Stimulated activated CD4-positive, alpha-beta T cell treated with anti-CD3 and anti-CD28 coated beads, Interleukin-2, amount 100 ng/mL, for 4 hours (primary cell): ENCODE measurements around the gene ADAMTS13.

Experiments used
- DNase-seq: peaks from one replicate; pipeline ENCODE4 v3.0.0-alpha.2; 2020; ENCODE audit warnings: low read depth

The ADAMTS13 gene

DNA sequence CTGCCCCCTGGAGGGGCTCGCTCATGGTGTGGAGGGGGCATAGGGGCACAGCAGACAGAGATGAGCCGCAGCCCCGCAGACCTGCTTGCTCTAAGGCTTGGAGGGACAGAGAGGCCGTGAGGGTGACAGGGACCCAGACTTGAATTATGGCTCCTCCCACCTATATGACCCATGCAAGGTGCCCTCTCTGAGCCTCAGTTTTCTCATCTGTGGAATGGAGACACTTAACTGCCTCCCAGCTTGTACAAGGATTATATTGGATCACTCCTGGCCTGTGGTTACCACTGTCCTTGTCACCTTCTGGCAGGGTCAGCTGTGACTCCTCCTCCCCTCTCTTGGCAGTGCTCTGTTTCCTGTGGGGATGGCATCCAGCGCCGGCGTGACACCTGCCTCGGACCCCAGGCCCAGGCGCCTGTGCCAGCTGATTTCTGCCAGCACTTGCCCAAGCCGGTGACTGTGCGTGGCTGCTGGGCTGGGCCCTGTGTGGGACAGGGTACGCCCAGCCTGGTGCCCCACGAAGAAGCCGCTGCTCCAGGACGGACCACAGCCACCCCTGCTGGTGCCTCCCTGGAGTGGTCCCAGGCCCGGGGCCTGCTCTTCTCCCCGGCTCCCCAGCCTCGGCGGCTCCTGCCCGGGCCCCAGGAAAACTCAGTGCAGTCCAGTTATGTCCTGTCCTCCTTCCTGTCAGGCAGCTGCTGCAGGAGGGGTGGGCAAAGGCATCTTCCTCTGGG is 32.9 kb downstream of the ADAMTS13 start:
- DNase-seq, result no peak

DNA sequence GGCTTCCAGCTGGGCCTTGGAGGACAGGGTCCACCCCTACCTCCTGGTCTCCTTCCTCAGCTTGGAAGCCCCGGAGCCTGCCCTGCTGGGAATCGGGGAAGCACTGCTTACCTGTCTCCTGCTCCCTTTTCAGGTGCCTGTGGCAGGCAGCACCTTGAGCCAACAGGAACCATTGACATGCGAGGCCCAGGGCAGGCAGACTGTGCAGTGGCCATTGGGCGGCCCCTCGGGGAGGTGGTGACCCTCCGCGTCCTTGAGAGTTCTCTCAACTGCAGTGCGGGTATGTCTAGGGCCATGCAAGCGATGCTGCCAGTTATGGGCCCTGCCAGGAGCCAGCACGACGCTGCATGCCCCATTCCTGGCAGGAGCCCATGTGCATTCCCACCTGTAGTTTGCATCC is 33.8 kb downstream of the ADAMTS13 start:
- no peak for DNase-seq

DNA sequence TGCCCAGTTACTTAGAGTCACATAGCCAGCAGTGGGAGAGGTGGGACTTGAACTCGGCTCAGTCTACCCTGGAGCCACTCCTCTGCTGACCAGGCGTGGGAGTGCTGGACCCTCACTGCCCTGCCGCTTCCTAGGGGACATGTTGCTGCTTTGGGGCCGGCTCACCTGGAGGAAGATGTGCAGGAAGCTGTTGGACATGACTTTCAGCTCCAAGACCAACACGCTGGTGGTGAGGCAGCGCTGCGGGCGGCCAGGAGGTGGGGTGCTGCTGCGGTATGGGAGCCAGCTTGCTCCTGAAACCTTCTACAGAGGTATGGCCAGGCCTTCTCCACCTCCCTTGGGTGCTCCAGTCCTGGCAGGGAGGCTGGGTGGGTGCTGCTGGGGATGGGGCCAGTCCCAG is 34.2 kb downstream of the ADAMTS13 start:
- no peak for DNase-seq

DNA sequence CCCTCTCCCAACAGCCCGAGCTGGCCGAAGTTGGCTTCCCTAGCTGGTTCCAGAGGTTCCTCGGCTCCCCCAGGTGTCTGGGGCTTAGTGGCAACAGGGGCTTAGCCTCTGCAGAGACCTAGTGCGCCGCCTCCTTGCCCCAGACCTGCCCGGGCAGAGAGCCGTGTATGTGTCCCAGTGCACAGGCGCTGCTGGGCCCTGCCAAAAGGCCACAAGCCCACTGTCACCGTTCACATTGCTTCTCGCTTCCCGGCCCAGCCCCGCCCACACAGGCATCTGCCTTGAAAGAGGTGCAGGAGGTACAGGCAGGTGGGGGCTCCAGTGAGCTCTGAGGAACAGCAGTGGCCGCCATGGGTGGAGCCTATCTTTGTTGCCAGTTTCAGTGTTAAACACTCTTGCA is 35.1 kb downstream of the ADAMTS13 start:
- DNase-seq, result no peak

DNA sequence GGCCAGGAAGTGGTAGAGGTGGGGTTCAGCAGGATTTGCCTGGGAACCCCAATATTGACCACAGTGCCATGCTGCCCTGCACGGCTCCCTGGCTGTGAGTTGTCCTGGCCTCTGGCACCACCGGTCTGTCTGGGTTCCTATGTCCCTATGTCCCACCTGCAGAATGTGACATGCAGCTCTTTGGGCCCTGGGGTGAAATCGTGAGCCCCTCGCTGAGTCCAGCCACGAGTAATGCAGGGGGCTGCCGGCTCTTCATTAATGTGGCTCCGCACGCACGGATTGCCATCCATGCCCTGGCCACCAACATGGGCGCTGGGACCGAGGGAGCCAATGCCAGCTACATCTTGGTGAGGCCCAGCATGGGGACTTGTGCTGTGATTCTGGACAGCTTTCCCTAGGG is 35.6 kb downstream of the ADAMTS13 start:
- DNase-seq, result no peak

DNA sequence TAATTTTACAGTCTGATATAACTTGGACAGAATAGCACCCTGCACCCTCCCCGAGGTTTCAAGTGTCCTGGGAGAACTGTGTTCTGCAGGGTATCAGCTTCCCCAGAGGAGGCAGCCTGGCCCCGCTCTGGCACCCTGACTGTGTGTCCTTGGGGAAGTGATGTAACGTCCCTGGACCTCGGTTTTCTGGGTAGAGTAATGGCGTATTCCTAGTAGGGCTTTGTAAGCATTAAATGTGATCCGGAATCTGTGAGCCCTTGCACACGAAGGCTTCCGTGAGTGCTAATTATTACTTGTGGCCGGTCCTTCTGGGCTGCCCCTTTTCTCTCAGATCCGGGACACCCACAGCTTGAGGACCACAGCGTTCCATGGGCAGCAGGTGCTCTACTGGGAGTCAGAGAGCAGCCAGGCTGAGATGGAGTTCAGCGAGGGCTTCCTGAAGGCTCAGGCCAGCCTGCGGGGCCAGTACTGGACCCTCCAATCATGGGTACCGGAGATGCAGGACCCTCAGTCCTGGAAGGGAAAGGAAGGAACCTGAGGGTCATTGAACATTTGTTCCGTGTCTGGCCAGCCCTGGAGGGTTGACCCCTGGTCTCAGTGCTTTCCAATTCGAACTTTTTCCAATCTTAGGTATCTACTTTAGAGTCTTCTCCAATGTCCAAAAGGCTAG is 36.6 kb downstream of the ADAMTS13 start:
- no peak for DNase-seq

DNA sequence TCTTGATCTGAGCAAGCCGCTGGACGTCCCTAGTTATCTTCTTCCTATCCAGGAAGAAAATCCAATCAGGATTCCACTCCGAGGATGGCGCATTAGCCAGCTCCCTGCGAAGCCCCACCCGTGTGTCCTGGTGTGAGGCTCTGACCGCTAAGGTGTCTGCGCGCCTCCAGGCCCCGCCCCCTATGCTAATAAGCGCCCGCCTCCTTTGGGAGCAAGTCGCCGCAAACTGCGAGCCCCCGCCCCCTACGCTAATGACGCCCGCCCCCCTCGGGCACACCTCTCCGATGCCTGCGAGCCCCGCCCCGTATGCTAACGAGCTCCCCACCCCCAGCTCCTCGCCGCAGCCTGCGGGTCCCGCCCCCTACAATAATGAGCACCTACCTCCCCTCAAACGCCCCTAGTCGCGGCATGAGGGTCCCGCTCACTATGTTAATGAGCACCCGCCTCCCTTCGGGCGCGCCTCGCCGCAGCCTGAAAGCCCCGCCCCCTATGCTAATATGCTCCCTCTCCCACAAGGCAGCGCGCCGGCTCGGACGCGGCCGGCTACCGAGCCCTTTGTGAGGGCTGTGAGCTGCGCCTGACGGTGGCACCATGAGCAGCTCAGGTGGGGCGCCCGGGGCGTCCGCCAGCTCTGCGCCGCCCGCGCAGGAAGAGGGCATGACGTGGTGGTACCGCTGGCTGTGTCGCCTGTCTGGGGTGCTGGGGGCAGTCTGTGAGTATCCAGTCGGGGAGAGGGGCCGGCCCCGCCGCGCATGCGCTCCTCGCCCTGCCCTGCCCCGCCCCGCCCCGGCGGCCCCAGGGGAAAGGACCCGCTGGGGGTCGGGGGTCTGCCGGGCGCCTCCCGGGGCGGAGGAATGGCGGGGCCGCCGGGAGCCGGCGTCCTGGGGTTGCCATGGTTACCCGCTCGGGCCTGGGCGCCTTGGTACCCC is 37.6 kb downstream of the ADAMTS13 start, which contains the start of gene CACFD1:
Gene CACFD1 (plus strand): TSS at position 503 of the 929 bp plus-strand sequence. CDS start 89 bp downstream, at position 592.
- DNase-seq, result peak; percentile 87

DNA sequence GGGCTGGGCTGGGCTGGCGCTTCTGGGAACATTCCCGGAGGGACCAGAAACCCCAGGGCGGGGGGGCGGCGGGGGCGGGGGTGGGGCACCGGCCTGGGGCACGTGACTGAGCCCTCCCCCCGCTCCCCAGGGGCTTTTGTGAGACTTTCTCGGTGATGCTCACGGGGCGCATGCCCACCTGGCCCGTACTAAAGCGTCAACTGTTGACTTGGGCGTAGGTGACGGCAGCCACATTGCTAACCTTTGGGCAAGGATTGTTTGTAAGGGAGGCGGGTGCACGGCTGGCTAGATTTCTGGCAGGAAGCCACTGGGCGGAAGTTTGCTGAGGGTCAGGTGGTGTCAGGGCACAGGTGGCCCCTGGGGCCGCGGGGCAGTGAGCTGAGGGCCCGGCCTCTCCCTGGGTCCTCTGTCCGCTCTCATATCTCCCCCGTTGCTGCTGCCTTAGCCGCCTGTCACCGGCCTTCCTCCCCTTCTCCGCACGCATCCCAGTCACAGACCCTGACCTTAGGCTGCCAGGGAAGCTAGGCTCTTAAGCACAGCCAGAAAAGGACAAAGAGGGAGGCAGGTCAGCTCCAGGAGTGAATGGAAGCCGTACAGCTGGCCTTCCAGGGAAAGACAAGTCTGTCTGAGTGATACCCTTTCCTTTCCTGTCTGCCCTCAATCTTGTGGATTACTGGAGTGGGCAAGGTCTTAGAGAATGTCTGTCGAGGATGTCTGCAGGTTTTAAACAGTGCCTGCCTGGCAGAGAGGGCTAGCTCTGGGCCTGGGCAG is 38.4 kb downstream of the ADAMTS13 start:
- DNase-seq, result no peak

DNA sequence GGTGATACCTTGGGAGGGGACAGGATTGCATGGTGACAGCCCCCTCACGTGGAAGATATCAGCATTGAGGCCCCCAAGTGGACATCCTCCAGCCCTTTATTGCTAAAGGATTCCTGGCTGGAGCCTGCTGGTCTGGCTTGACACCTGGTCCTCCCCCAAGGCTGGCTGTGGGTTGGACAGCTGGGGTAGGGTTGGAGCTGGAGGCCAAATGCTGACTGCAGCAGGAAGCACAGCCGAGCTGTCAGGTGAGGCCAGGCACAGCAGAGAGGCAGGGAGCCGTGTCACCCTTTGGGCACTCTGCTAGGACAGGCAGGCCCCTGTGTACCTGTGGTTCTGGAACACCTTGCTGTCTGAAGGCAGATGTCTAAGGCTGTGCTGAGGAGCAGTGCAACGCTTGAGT is 39.8 kb downstream of the ADAMTS13 start:
- DNase-seq, result no peak

DNA sequence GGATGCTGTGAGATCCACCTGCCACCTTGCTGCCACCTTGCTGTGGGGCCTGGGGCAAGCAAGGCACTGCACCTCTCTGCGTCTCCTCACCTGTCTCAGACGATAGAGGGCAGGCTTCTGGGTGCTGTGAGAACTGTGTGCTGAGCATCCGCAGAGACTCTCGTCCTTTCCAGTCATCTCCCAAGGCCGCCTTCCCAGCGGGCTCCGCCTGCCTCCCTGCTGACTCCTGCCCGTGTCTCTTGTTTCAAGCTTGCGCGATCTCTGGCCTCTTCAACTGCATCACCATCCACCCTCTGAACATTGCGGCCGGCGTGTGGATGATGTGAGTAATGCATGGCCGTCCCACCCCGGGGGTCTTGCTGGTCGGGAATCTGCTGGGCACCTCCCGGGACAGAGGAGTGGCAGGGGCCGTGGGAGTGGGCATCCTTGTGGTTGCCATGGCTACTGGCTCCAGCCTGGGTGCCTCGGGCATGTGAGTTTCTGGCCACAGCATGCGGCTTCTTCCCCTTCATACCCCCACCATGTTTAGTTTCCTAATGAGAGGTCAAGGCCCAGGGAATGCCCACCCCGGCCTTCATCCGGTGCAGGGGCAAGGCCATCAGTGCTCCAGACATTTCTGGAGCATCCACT is 41.2 kb downstream of the ADAMTS13 start:
- DNase-seq, result no peak

DNA sequence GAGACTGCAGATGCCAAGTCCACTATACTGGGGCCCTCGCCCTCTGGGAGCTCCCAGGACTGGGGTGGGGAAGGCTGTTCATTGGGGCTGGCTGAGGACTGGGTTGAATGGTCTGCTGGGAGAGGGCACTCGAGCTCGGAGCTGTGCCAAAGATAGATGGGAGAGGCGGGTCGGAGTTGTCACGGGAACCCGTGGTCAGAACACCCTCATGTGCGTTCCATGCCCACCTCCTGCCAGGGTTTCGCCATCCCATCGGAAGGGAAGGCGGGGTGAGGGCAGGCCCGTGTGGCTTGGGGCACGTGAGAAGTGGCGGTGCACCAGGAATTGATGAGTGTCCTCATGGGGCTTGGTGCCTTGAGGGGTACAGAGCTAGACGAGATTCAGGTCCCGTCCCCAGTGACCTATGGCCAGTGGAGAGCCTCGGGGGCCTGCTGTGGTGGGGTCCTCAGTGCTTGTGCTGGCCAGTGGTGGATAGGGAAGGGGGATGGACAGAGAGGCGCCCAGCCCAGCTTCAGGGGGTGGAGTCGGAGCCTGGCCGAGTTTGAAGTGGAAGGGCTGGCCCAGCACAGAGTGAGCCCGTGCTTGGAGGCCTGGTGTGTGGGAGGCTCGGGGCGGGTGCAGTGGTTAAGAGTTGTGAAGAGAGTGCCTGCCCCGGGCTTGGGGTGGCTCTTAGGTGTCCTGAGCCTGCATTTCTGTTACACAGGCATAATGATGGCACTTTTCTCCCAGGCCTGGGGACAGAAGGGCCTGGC is 41.9 kb downstream of the ADAMTS13 start:
- DNase-seq, result no peak

DNA sequence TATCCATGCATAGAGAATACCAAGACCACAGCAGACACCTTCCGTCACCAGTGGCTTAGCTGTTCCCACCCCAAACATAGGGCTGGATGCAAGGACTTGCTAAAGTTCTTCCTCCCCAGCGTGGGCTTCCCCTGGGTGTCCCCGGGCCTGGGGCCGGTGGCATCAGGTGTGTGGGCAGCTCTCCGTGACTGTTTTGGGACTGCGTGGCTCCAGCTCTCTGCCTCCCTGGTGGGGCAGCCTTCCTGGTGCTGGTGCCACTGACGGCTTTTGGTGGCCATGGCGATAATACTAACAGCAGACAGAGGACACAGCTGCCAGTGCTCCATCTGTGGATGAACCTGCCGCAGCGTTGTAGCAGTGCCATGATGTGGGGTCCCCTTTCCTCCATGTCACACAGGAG is 42.5 kb downstream of the ADAMTS13 start:
- DNase-seq, result no peak

DNA sequence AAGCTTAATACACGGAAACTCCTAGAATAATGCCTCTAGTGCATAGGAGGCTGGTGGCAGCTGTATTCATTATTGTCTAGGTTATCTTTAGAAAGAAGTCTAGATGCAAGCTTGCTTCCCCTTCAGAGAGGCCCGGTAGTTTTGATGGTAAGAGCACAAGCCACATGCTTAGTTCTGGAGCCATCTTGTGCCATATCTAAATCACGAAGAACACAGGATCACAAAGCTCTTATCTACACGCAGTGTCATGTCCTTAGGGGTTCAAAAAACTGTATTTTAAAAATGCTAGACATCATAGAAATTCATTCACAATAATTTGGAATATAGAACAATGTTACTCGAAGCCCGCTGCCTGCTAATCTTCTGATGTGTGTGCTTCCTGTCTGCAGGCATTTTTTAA is 43.8 kb downstream of the ADAMTS13 start:
- no peak for DNase-seq

DNA sequence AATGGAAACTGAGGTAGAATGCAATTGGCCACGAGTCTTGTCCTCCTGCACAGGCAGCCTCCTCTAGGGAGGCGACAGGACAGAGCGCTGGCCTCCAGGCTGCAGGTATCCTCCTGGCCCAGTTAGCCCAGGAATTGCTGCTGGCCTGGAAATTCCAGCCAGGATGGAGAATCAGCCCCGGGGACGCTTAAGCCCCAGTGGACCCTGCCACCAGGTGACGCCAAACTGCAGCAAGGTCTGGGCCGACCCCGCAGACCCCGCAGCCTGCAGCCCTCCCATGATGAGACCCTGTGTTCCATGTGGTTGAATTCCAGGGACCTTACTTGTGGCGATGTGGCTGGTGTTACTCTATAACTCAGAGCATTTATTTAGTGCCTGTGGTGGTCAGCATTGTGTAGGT is 44.9 kb downstream of the ADAMTS13 start:
- DNase-seq, result no peak

DNA sequence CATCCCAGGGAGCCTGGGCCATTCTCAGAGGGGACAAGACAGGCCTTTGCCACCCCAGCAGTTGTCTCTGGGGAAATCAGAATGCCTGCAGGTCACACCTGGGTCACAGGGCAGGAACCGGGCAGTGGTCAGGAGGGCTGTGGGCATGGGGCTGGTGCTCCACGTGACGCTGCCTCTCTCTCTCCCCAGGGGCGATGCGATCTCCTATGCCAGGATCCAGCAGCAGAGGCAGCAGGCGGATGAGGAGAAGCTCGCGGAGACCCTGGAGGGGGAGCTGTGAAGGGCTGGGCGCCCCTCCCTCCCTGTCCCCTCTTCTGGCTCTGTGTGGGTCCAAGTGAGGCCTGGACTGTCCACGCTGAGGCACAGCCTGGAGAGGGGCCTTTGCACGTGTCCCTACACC is 46.2 kb downstream of the ADAMTS13 start:
- no peak for DNase-seq

DNA sequence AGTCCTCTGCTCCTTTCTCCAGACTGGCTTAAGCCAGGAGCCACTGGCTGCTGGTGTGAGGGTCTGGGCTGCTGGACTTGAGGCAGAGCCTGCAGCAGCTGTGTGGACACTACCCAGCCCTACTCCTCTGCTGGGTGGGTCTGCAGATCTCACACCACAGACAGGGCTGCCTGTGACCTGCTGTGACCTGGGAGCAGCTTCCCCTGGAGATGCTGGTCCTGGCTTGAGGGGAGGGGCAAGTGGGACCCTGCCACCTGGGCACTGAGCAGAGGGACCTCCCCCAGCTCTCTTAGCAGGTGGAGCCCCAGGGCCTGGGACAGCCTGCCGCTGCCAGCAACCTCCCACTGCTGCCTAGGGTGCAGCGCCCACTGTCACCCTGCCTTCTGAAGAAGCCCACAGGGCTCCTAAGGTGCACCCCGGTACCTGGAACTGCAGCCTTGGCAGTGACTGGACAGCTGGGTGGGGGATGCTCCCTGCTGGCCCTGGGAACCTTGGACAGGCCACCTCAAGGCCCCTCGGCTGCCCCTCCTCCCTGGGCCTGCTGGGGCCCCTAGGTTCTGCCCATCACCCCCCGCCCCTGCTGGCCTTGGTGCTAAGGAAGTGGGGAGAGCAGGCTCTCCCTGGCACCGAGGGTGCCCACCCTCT is 46.7 kb downstream of the ADAMTS13 start:
- DNase-seq, result no peak

DNA sequence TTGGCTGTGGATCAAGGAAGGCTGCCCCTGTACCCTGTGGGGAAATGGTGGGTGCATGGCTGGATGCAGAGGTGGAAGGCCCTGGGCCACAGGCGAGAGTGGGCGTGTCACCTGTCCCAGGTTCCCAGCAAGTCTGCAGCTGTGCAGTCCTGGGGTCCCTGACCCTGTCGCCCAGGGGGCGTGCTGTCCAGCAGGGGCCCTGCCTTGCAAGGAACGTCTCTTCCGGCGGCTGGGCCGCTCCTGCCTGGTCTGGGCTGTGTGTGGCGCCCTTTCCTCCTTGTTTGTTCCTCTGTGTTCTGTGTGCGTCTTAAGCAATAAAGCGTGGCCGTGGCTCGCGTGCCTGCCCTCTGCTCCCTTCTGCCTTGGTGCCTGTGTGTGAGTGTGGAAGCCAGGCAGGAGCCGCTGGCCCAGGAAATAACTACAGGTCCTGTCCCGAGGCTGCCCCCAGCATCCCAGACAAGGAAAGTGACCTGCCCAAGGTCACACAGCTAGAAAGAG is 48.3 kb downstream of the ADAMTS13 start:
- DNase-seq, result no peak

DNA sequence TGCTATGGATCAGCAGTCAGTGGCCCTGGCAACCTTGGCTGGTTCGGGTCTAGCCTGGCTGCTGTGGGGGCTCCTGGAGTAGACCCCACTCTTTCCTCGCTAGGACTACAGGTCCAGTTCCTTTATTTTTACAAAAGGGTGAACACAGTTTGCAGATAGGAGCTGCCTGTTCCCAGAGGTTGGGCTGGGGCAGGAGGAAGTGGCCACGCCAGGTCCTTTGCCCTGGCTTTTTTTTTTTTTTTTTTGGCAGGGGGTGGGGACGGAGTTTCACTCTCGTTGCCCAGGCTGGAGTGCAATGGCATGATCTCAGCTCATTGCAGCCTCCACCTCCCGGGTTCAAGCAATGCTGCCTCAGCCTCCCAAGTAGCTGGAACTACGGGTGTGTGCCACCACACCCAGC is 48.8 kb downstream of the ADAMTS13 start:
- DNase-seq, result no peak

DNA sequence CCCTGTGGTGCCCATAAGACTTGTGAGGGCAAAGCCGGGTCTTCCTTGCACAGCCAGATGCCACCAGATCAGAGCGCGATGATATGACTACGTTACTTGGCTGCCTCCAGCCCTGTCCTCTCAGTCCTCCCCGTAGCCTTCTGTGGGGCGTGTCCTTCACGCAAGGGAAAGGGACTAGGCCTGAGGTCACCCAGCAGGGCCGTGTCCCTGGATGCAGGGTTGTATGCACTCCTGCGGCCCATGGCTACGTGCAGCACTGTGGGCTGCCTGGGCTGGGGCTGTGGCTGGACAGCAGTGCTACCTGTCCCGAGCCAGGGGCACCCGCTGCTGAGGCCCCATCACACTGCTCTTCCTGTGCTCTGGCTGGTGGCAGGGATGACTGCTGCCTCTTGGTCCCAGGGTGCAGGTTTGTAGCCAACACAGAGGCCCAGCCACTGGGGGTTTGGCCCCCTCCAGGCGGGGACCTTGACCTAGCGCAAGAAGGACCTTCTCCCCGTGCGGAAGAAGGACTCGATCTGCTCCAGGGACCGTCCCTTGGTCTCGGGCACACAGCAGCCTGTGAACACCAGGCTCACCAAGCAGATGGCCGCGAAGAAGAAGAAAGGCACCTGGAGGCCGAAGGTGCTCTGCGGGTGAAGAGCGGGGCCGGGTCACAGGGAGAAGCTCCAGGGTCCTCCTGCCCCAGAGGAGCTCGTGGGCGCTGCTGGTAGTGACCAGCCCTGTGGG is 49.5 kb downstream of the ADAMTS13 start:
- DNase-seq, result no peak
